HepG2 (cell line): ENCODE measurements around the gene LEP. TPM values are rescaled to one million over a fixed set of nuclear protein-coding genes. Genes with fewer than 3 reads are reported as not detected.

ENCODE experiments used
- ATAC-seq: fragments of 200-7000 bp; cut with Tn5 transposase; 3 replicates; pipeline ENCODE4 v1.9.1; 2020; ENCODE audit warnings: mild to moderate bottlenecking, moderate library complexity
- BruUV-seq: library from RNA; stranded (reverse); fragments of 400-500 nt; replicated peaks from 2 replicates; lab custom pipeline; 2021; lab: Mats Ljungman, UMichigan
- CTCF ChIA-PET: fragments of 300-600 bp; formaldehyde crosslinking; extraction: SDS; loops from one replicate; lab custom pipeline; 2021; ENCODE audit warnings: low total read pairs, inconsistent platforms, low intra/inter-chr PET ratio; lab: Yijun Ruan, JAX
- POLR2A ChIA-PET: fragments of 350-600 bp; sonication (Branson Sonifier 250); formaldehyde crosslinking; loops from one replicate; lab custom pipeline; 2020; ENCODE audit warnings: antibody characterized with exemption, inconsistent platforms; lab: Yijun Ruan, JAX
- DNase-seq: peaks from one replicate; pipeline ENCODE4 v3.0.0-alpha.2; 2015; ENCODE audit warnings: low spot score
- FAIRE-seq: peaks from 3 replicates; lab custom pipeline; 2011; peaks lifted over from hg19 to GRCh38; lab: Jason Lieb, UNC
- H2AFZ ChIP-seq: one replicate; pipeline ENCODE4 v1.6.1; 2011; ENCODE audit warnings: low read length, inconsistent platforms
- H3K27ac ChIP-seq: fragments of 300-600 bp; 3 replicates; pipeline ENCODE4 v1.8.0; 2011; ENCODE audit warnings: mixed run types, mild to moderate bottlenecking, mixed read lengths, low read length, inconsistent platforms; ENCODE audit not compliant: insufficient read depth; ENCODE audit errors: extremely low read length
- H3K27me3 ChIP-seq, 2 experiments: fragments of 200-600 bp in 1 of 2; 2 replicates in 1 of 2; 3 replicates in 1 of 2; pipeline versions ENCODE4 v1.6.0 to v1.8.0; 2011; ENCODE audit warnings: low read length in 2 of 2, mild to moderate bottlenecking in 2 of 2, moderate library complexity in 2 of 2, inconsistent platforms in 1 of 2; ENCODE audit not compliant: insufficient read depth in 2 of 2, control insufficient read depth in 1 of 2
- H3K36me3 ChIP-seq, 2 experiments: fragments of 200-600 bp in 1 of 2; replicated peaks in 1 of 2; 2 replicates in 1 of 2; 3 replicates in 1 of 2; pipeline versions ENCODE4 v1.5.1 to v1.8.0; 2011; ENCODE audit warnings: low read length in 2 of 2, inconsistent platforms in 1 of 2; ENCODE audit not compliant: insufficient read depth in 2 of 2, control insufficient read depth in 1 of 2
- H3K4me1 ChIP-seq: 2 replicates; pipeline ENCODE4 v1.5.1; 2012; ENCODE audit warnings: low read length, inconsistent platforms; ENCODE audit not compliant: insufficient read depth
- H3K4me2 ChIP-seq: 2 replicates; pipeline ENCODE4 v1.6.0; 2011; ENCODE audit warnings: low read depth, low read length, inconsistent platforms
- H3K4me3 ChIP-seq, 3 experiments: fragments of 200-600 bp in 1 of 3; sonication (generic), shearing (Covaris generic) in 1 of 3; replicated peaks in 1 of 3; 2 replicates each; pipeline ENCODE4 v1.5.1; 2011 to 2016; ENCODE audit warnings: low read length in 3 of 3, inconsistent platforms in 2 of 3, low read depth in 2 of 3, mild to moderate bottlenecking in 2 of 3, control low read depth in 1 of 3, mixed read lengths in 1 of 3; ENCODE audit not compliant: insufficient read depth in 1 of 3
- H3K79me2 ChIP-seq: one replicate; pipeline ENCODE4 v1.6.1; 2011; ENCODE audit warnings: low read length, inconsistent platforms; ENCODE audit not compliant: insufficient read depth
- H3K9ac ChIP-seq: 2 replicates; pipeline ENCODE4 v1.6.0; 2011; ENCODE audit warnings: mild to moderate bottlenecking, low read depth, low read length, inconsistent platforms; ENCODE audit not compliant: insufficient read depth
- H3K9me3 ChIP-seq: 2 replicates; pipeline ENCODE4 v1.5.1; 2012; ENCODE audit warnings: mild to moderate bottlenecking, low read length
- H4K20me1 ChIP-seq: 2 replicates; pipeline ENCODE4 v1.6.0; 2011; ENCODE audit warnings: inconsistent platforms, mild to moderate bottlenecking, low read length, moderate library complexity; ENCODE audit not compliant: insufficient read depth
- CREBL2 ChIP-seq: sonication (generic); formaldehyde crosslinking; IDR thresholded peaks from 2 replicates; pipeline ENCODE4 v1.8.1; 2023; ENCODE audit warnings: missing genetic modification reagents, mild to moderate bottlenecking, borderline replicate concordance
- FOXA3 ChIP-seq: IDR thresholded peaks from 2 replicates; pipeline ENCODE4 v1.6.1; 2016; ENCODE audit warnings: missing genetic modification reagents, missing compliant biosample characterization
- FOXJ3 ChIP-seq: sonication (generic); formaldehyde crosslinking; IDR thresholded peaks from 2 replicates; pipeline ENCODE4 v1.4.0; 2020; ENCODE audit warnings: missing genetic modification reagents, mild to moderate bottlenecking, borderline replicate concordance
- HNRNPLL ChIP-seq: fragments of 200-400 bp; formaldehyde crosslinking; IDR thresholded peaks from 2 replicates; pipeline ENCODE4 v1.6.1; 2017; ENCODE audit warnings: mild to moderate bottlenecking, low read depth, low read length; ENCODE audit not compliant: poor library complexity, severe bottlenecking
- JARID2 ChIP-seq: sonication (generic); formaldehyde crosslinking; IDR thresholded peaks from 2 replicates; pipeline ENCODE4 v1.8.1; 2023; ENCODE audit warnings: missing genetic modification reagents, inconsistent platforms; ENCODE audit not compliant: insufficient replicate concordance
- LBX2 ChIP-seq: sonication (generic); formaldehyde crosslinking; IDR thresholded peaks from 2 replicates; pipeline ENCODE4 v1.5.0; 2020; ENCODE audit warnings: missing genetic modification reagents, mild to moderate bottlenecking, borderline replicate concordance
- NPAS2 ChIP-seq: sonication (generic); formaldehyde crosslinking; IDR thresholded peaks from 2 replicates; pipeline ENCODE4 v1.8.0; 2022; ENCODE audit warnings: mild to moderate bottlenecking, missing genetic modification reagents, borderline replicate concordance
- PPARG ChIP-seq: conservative IDR thresholded peaks from 2 replicates; pipeline ENCODE4 v1.6.1; 2016; ENCODE audit warnings: missing biosample characterization, missing genetic modification reagents
- RBAK ChIP-seq: sonication (generic); formaldehyde crosslinking; IDR thresholded peaks from 2 replicates; pipeline ENCODE4 v1.5.1; 2020; ENCODE audit warnings: mild to moderate bottlenecking, missing genetic modification reagents
- SIX1 ChIP-seq: sonication (generic); formaldehyde crosslinking; IDR thresholded peaks from 2 replicates; pipeline ENCODE4 v1.4.0; 2020; ENCODE audit warnings: missing genetic modification reagents, borderline replicate concordance
- ZFP41 ChIP-seq: sonication (generic); formaldehyde crosslinking; IDR thresholded peaks from 2 replicates; pipeline ENCODE4 v1.4.0; 2020; ENCODE audit warnings: mild to moderate bottlenecking, missing genetic modification reagents, borderline replicate concordance
- ZNF609 ChIP-seq: sonication (generic); formaldehyde crosslinking; IDR thresholded peaks from 2 replicates; pipeline ENCODE4 v1.4.0; 2020; ENCODE audit warnings: mild to moderate bottlenecking, missing genetic modification reagents, borderline replicate concordance
- ZNF678 ChIP-seq: sonication (generic); formaldehyde crosslinking; IDR thresholded peaks from 2 replicates; pipeline ENCODE4 v1.4.0; 2020; ENCODE audit warnings: mild to moderate bottlenecking, missing genetic modification reagents
- ZNF747 ChIP-seq: sonication (generic); formaldehyde crosslinking; IDR thresholded peaks from 2 replicates; pipeline ENCODE4 v1.8.1; 2023; ENCODE audit warnings: missing genetic modification reagents, mild to moderate bottlenecking, borderline replicate concordance
- WGBS: methylation state at CpG from one replicate; pipeline ENCODE4 v1.1.6; 2017; ENCODE audit warnings: low lambda C conversion rate; 5-methylcytosine and 5-hydroxymethylcytosine counted together
- in situ Hi-C: cut with HindIII; loops from 2 replicates; pipeline ENCODE4 v1.10.0; 2017; ENCODE audit warnings: low pct_unique_long_range_greater_than_20kb; ENCODE audit not compliant: extremely low pct_ligation_motif_present
- intact Hi-C: fragments of 100-400 bp; cut with micrococcal nuclease; formaldehyde crosslinking; loops from one replicate; pipeline ENCODE4 v1.10.0; 2022; ENCODE audit not compliant: unreplicated experiment
- polyA plus RNA-seq, 8 experiments: library from polyadenylated mRNA; depleted of rRNA in 3 of 8; stranded (reverse) in 7 of 8; unstranded in 1 of 8; fragments of >200 nt; fragmentation: Illumina TruSeq in 4 of 8; extraction: Trizol in 4 of 8; gene quantifications; 2 replicates each; pipeline versions ENCODE4 v1.2.1 to v1.2.3, GENCODE V29; 2011 to 2016; ENCODE audit warnings: low read depth in 4 of 8, missing spikeins in 1 of 8, mixed read lengths in 1 of 8; ENCODE audit not compliant: insufficient read depth in 1 of 8
- total RNA-seq, 5 experiments: library from RNA; depleted of rRNA; stranded (reverse); fragments of >200 nt; fragmentation: Illumina TruSeq; extraction: Trizol; gene quantifications; 2 replicates each; pipeline ENCODE4 v1.2.3, GENCODE V29; 2016; ENCODE audit warnings: low read depth in 1 of 5

Gene LEP
- total and polyA plus RNA-seq, 2 of the 13 experiments (the other 11 are each of a cell fraction or from before 2014, with no cell fraction given) = 0.05 TPM; not detected in 1

- Histone ChIP-seq H3K27me3 (peaks cover 0 to 20% of the 10 kb centered on the region in 2 experiments; a peak in 1 of 5 replicates), H3K9me3 (no peaks in the 10 kb centered on the region), H4K20me1 (no peaks in the 10 kb centered on the region), H2AFZ (no peak overlapping the region), H3K4me2 (no peak overlapping the region), H3K4me3 (no peak overlapping the region), H3K27ac (no peak overlapping the region), H3K79me2 (no peaks in the 10 kb centered on the region), H3K9ac (no peak overlapping the region), H3K36me3 (no peaks in the 10 kb centered on the region), H3K4me1 (no peaks in the 10 kb centered on the region)
- ATAC-seq = no peak
- no peak for FAIRE-seq
- POLR2A ChIA-PET = no interaction called here
- no TSS peak for BruUV-seq
- no peak for DNase-seq
- intact Hi-C loops (no loop called here), in situ Hi-C loops (no loop called here)
- TF ChIP-seq PPARG (CRISPR knock-in tag) (no peak), ZNF747 (no peak), JARID2 (CRISPR knock-in tag) (no peak), SIX1 (CRISPR knock-in tag) (no peak)
- 37% methylated on average over 5 of the region's 5 CpGs for WGBS
- CTCF ChIA-PET = no interaction called here
These were observed 10.1 kb upstream of the LEP start for GRCh38 chr7:128231021-128231420.

GRCh38 chr7:128231677-128232076 is 9.4 kb upstream of the LEP start:
- Histone ChIP-seq H3K9me3 (no peaks in the 10 kb centered on the region), H3K9ac (no peak overlapping the region), H3K4me2 (no peak overlapping the region), H3K27me3 (peaks cover 0 to 21% of the 10 kb centered on the region in 2 experiments; a peak in 1 of 5 replicates), H3K27ac (no peak overlapping the region), H2AFZ (no peak overlapping the region), H3K4me3 (no peak overlapping the region), H3K79me2 (no peaks in the 10 kb centered on the region), H4K20me1 (no peaks in the 10 kb centered on the region), H3K4me1 (peaks cover 1% of the 10 kb centered on the region; the same call in 1 of the 2 replicates), H3K36me3 (no peaks in the 10 kb centered on the region)
- in situ Hi-C loops (no loop called here), intact Hi-C loops (no loop called here)
- FAIRE-seq (no peak), DNase-seq (no peak), ATAC-seq (no peak)
- CTCF ChIA-PET = no interaction called here
- POLR2A ChIA-PET = no interaction called here
- no TSS peak for BruUV-seq
- 52% methylated on average over 6 of the region's 6 CpGs for WGBS
- TF ChIP-seq ZNF678 (no peak), ZNF609 (CRISPR knock-in tag) (no peak), NPAS2 (CRISPR knock-in tag) (no peak), RBAK (CRISPR knock-in tag) (no peak), HNRNPLL (no peak), ZFP41 (CRISPR knock-in tag) (no peak), FOXJ3 (CRISPR knock-in tag) (no peak), CREBL2 (no peak), FOXA3 (CRISPR knock-in tag) (no peak), LBX2 (CRISPR knock-in tag) (no peak)
